ENCODE data around the gene ZBED6. TPM values are rescaled to one million over a fixed set of nuclear protein-coding genes. Genes with fewer than 3 reads are reported as not detected.
"Not testable (repeated sequence)": the region's sequence is repeated elsewhere in the genome, so short reads cannot be mapped to it uniquely, and the experiment has no call there.

The ZBED6 gene
- total RNA-seq = 37.2 TPM
- 0.15 TPM for polyA plus RNA-seq (ENCODE audit: insufficient read depth, low read depth, low replicate concordance)
- long read RNA-seq, donor 1, full-length matches to known transcripts = 2 of 2 reads
- long read RNA-seq, donor 1, partial matches to known transcripts = 0 of 2 reads
- long read RNA-seq, donor 1, other reads (novel, unspliced or antisense) = 0 of 2 reads
- long read RNA-seq, donor 2, full-length matches to known transcripts = 2 of 2 reads
- long read RNA-seq, donor 2, partial matches to known transcripts = 0 of 2 reads
- long read RNA-seq, donor 2, other reads (novel, unspliced or antisense) = 0 of 2 reads
- long read RNA-seq, donor 3, full-length matches to known transcripts = 5 of 5 reads
- long read RNA-seq, donor 3, partial matches to known transcripts = 0 of 5 reads
- long read RNA-seq, donor 3, other reads (novel, unspliced or antisense) = 0 of 5 reads
- long read RNA-seq, donor 4 = 0 reads
- long read RNA-seq, donor 5 = 0 reads
- long read RNA-seq, donor 6 = 0 reads
- long read RNA-seq, donor 7, partial matches to known transcripts = 0 of 2 reads
- long read RNA-seq, donor 7, other reads (novel, unspliced or antisense) = 2 of 2 reads
- long read RNA-seq, donor 8, full-length matches to known transcripts = 3 of 3 reads
- long read RNA-seq, donor 8, partial matches to known transcripts = 0 of 3 reads
- long read RNA-seq, donor 8, other reads (novel, unspliced or antisense) = 0 of 3 reads
- long read RNA-seq, donor 9, full-length matches to known transcripts = 1 of 1 reads
- long read RNA-seq, donor 9, partial matches to known transcripts = 0 of 1 reads
- long read RNA-seq, donor 9, other reads (novel, unspliced or antisense) = 0 of 1 reads
- long read RNA-seq, donor 10, full-length matches to known transcripts = 3 of 3 reads
- long read RNA-seq, donor 10, partial matches to known transcripts = 0 of 3 reads
- long read RNA-seq, donor 10, other reads (novel, unspliced or antisense) = 0 of 3 reads

- DNase-seq (peak; percentile 98 to 100 (median 99)), FAIRE-seq (peak; percentile 84)
- Histone ChIP-seq H3K4me3 (ENCODE audit: low read length in 3 of 3) (peak within 1 kb of the TSS; percentile 86 to 97 (median 95)), H3K27me3 (ENCODE audit: control insufficient read depth, insufficient read depth, low read length) (no peaks in the 10 kb centered on the region), H3K36me3 (ENCODE audit: control insufficient read depth in 2 of 3, insufficient read depth in 3 of 3, low read length in 3 of 3) (peaks cover 0 to 5% (median 0%) of the 10 kb centered on the region in 3 donors), H3K4me1 (ENCODE audit: control insufficient read depth in 2 of 3, insufficient read depth in 2 of 3, low read depth in 1 of 3, low read length in 3 of 3) (peaks cover 3 to 16% (median 14%) of the 10 kb centered on the region in 3 donors), H3K9me3 (ENCODE audit: control insufficient read depth in 2 of 3, insufficient read depth in 1 of 3, low read length in 3 of 3) (no peaks in the 10 kb centered on the region), H3K9ac (ENCODE audit: low read length in 3 of 3) (peak within 1 kb of the TSS; percentile 82 to 98 (median 88)), H3K27ac (ENCODE audit: low read depth in 2 of 2, low read length in 2 of 2) (peak within 1 kb of the TSS; percentile 97 to 98)
- no peak for TF ChIP-seq CTCF (IDR thresholded peaks at IDR 0.05; ENCODE audit: borderline replicate concordance, extremely low read depth, insufficient read depth)
- intact Hi-C loops (cut with DNase I) = no loop called here
Measured at GRCh38 chr1:203795441-203796235, at the start of gene ZBED6, which contains the start of gene ZC3H11A. TSS of gene ZBED6 (plus strand) at chr1:203795623. CDS start at chr1:203797523, 1,900 bp downstream. TSS of gene ZC3H11A (plus strand) at chr1:203795623. CDS start at chr1:203817071, 21,448 bp downstream.

GRCh38 chr1:203746281-203746680 is 49.1 kb upstream of the ZBED6 start:
- Histone ChIP-seq H3K36me3 (ENCODE audit: control insufficient read depth in 2 of 3, insufficient read depth in 3 of 3, low read length in 3 of 3) (no peaks in the 10 kb centered on the region), H3K9ac (ENCODE audit: low read length in 3 of 3) (no peak overlapping the region), H3K4me3 (ENCODE audit: low read length in 3 of 3) (no peak overlapping the region), H3K4me1 (ENCODE audit: control insufficient read depth in 2 of 3, insufficient read depth in 2 of 3, low read depth in 1 of 3, low read length in 3 of 3) (no peaks in the 10 kb centered on the region), H3K9me3 (ENCODE audit: control insufficient read depth in 2 of 3, insufficient read depth in 1 of 3, low read length in 3 of 3) (no peaks in the 10 kb centered on the region), H3K27ac (ENCODE audit: low read depth in 2 of 2, low read length in 2 of 2) (no peak overlapping the region), H3K27me3 (ENCODE audit: control insufficient read depth, insufficient read depth, low read length) (no peaks in the 10 kb centered on the region)
- DNase-seq (no peak), FAIRE-seq (no peak)
- no peak for TF ChIP-seq CTCF (IDR thresholded peaks at IDR 0.05; ENCODE audit: borderline replicate concordance, extremely low read depth, insufficient read depth)
- intact Hi-C loops (cut with DNase I) = no loop called here

GRCh38 chr1:203751051-203751450 is 44.4 kb upstream of the ZBED6 start:
- Histone ChIP-seq H3K27me3 (ENCODE audit: control insufficient read depth, insufficient read depth, low read length) (no peaks in the 10 kb centered on the region), H3K4me3 (ENCODE audit: low read length in 3 of 3) (no peak overlapping the region), H3K27ac (ENCODE audit: low read depth in 2 of 2, low read length in 2 of 2) (no peak overlapping the region), H3K4me1 (ENCODE audit: control insufficient read depth in 2 of 3, insufficient read depth in 2 of 3, low read depth in 1 of 3, low read length in 3 of 3) (no peaks in the 10 kb centered on the region), H3K9ac (ENCODE audit: low read length in 3 of 3) (no peak overlapping the region), H3K9me3 (ENCODE audit: control insufficient read depth in 2 of 3, insufficient read depth in 1 of 3, low read length in 3 of 3) (no peaks in the 10 kb centered on the region), H3K36me3 (ENCODE audit: control insufficient read depth in 2 of 3, insufficient read depth in 3 of 3, low read length in 3 of 3) (no peaks in the 10 kb centered on the region)
- intact Hi-C loops (cut with DNase I) = no loop called here
- FAIRE-seq (no peak), DNase-seq (no peak)
- TF ChIP-seq CTCF (IDR thresholded peaks at IDR 0.05; ENCODE audit: borderline replicate concordance, extremely low read depth, insufficient read depth) = no peak

DNA sequence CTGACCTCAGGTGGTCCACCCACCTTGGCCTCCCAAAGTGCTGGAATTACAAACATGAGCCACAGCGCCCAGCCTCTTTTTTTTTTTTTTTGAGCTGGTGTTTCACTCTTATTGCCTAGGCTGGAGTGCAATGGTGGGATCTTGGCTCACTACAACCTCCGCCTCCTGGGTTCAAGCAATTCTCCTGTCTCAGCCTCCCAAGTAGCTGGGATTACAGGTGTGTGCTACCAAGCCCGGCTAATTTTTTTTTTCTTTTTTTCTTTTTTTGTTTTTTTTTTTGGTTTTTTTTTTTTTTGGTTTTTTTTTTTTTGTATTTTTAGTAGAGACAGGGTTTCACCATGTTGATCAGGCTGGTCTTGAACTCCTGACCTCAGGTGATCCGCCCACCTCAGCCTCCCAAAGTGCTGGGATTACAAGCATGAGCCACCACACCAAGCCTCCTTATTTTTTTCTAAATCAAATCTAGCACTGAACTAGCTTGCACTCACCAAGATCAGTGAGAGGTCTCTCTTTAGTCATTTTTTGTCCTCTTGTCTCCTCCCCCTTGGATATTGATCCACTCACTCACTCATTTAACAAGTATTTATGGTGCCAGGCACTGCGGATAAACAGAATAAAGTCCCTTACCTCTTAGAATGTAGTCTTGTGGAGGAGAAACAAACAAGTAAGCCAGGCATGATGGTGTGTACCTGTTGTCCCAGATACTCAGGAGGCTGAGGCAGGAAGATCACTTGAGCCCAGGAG is 43.6 kb upstream of the ZBED6 start:
- DNase-seq; FAIRE-seq; H3K4me3 ChIP-seq (ENCODE audit: low read length in 3 of 3); intact Hi-C loops (cut with DNase I); H3K9ac ChIP-seq (ENCODE audit: low read length in 3 of 3); H3K27me3 ChIP-seq (ENCODE audit: control insufficient read depth, insufficient read depth, low read length); H3K27ac ChIP-seq (ENCODE audit: low read depth in 2 of 2, low read length in 2 of 2); H3K36me3 ChIP-seq (ENCODE audit: control insufficient read depth in 2 of 3, insufficient read depth in 3 of 3, low read length in 3 of 3); H3K9me3 ChIP-seq (ENCODE audit: control insufficient read depth in 2 of 3, insufficient read depth in 1 of 3, low read length in 3 of 3); H3K4me1 ChIP-seq (ENCODE audit: control insufficient read depth in 2 of 3, insufficient read depth in 2 of 3, low read depth in 1 of 3, low read length in 3 of 3): not testable (repeated sequence)

Measured in kidney (tissue), 22 donors.